Kidney glomerular epithelial cell (primary cell): ENCODE data around the gene CTNNA3.
A peak's percentile ranks its signal among the peaks of the same experiment; 100 is the strongest.
"Not testable (repeated sequence)": the region's sequence is repeated elsewhere in the genome, so short reads cannot be mapped to it uniquely, and the experiment has no call there.

Experiments
- DNase-seq: peaks from one replicate; lab custom pipeline; 2025; lab: John Stamatoyannopoulos, UW

The CTNNA3 gene

GRCh38 chr10:67602268-67602950 is 93.6 kb downstream of the CTNNA3 start:
- DNase-seq, result peak; percentile 87

- no peak for DNase-seq
Observed at GRCh38 chr10:67599597-67599996, 96.4 kb downstream of the CTNNA3 start.

- no peak for DNase-seq
Observed at GRCh38 chr10:67596641-67597040, 99.4 kb downstream of the CTNNA3 start.

DNA sequence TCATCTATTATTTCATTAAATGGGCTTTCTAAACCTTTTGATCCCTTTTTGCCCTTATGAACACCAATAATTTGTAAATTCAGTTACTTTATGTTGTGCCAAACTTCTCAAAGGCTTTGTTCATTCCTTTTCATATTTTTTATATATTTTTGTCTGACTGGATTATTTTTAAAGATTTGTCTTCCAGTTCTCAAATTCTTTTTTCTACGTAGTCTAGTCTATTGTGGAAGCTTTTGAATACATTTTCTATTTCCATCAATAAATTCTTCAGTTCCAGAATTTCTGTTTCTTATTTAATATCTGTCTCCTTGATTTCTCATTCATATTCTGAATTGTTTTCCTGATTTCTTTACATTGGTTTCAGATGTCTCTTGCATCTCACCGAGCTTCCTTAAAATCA is 108.2 kb downstream of the CTNNA3 start:
- no peak for DNase-seq

GRCh38 chr10:67575532-67575931 is 120.5 kb downstream of the CTNNA3 start:
- DNase-seq, result no peak

- DNase-seq, result no peak
Observed at GRCh38 chr10:67573484-67573883, 122.5 kb downstream of the CTNNA3 start.

- no peak for DNase-seq
Observed at GRCh38 chr10:67571503-67571902, 124.5 kb downstream of the CTNNA3 start.

DNA sequence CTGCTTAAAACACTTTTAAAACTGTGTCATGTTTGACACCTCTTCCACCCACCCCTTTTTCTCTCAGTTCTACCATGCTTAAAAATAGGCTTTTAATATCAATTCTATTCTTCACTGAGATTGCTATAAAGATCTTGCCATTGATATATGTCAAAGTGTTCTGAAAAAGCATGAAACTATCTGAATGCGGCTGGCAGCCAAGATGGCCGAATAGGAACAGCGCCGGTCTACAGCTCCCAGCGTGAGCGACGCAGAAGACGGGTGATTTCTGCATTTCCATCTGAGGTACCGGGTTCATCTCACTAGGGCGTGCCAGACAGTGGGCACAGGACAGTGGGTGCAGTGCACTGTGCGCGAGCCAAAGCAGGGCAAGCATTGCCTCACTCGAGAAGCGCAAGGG is 137.7 kb downstream of the CTNNA3 start:
- DNase-seq, result not testable (repeated sequence)

- peak; percentile 22 for DNase-seq
Observed at GRCh38 chr10:67553254-67553653, 142.7 kb downstream of the CTNNA3 start.

GRCh38 chr10:67550838-67551402 is 145.1 kb downstream of the CTNNA3 start:
- DNase-seq, result no peak

GRCh38 chr10:67550046-67550445 is 145.9 kb downstream of the CTNNA3 start:
- DNase-seq, result no peak

- peak; percentile 45 for DNase-seq
Observed at GRCh38 chr10:67549390-67549789, 146.6 kb downstream of the CTNNA3 start.

DNA sequence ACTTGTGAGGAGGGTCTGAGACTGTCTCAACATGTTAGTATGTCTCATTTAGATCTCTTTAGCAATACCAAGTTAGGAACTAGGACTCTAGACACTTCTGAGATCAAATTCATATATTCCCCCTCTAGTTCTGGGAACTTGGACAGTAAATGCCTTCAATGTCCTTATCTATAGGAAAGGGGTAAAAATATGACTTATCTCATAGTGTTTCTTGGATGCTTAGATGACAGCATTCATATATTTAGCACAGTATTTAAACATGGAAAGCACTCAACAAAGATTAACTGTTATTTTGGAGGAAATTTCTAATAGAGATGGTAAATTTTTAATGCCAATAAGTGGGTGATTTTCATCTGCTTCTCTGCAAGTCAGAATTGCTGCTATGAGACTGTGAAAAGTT is 154.6 kb downstream of the CTNNA3 start:
- no peak for DNase-seq

- DNase-seq, result no peak
Observed at GRCh38 chr10:67539312-67539711, 156.7 kb downstream of the CTNNA3 start.

GRCh38 chr10:67537906-67538305 is 158.1 kb downstream of the CTNNA3 start:
- DNase-seq, result no peak

DNA sequence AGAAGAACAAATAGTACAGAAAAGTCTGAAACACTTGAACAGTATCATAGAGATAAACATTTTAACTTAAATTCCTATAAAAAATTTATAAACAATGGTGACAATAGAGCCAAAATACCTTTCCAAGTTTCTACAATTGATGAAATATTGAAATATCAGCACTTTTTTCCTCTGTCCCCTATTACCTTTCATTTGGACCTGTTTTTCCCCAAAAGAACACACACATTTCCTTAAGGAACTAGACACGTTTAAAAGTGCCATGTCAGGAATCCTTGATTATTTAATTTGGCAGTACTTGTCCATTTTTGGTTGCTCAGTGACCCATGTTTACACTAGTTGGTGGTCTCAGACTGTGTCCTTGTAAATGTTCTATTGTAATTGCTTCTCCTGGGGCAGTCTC is 162.6 kb downstream of the CTNNA3 start:
- DNase-seq, result no peak

DNA sequence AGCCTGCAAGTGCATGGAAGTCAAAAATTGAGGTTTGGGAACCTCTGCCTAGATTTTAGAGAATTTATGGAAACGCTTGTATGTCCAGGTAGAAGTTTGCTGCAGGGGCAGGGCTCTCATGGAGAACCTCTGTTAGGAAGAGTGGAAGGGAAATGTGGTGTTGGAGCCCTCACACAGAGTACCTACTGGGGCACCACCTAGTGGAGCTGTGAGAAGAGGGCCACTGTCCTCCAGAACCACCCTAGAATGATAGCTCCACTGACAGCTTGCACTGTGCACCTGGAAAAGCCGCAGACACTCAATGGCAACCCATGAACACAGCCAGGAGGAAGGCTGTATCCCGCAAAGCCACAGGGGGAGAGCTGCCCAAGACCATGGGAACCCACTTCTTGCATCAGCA is 165.0 kb downstream of the CTNNA3 start:
- not testable (repeated sequence) for DNase-seq

- no peak for DNase-seq
Observed at GRCh38 chr10:67527351-67527750, 168.6 kb downstream of the CTNNA3 start.

DNA sequence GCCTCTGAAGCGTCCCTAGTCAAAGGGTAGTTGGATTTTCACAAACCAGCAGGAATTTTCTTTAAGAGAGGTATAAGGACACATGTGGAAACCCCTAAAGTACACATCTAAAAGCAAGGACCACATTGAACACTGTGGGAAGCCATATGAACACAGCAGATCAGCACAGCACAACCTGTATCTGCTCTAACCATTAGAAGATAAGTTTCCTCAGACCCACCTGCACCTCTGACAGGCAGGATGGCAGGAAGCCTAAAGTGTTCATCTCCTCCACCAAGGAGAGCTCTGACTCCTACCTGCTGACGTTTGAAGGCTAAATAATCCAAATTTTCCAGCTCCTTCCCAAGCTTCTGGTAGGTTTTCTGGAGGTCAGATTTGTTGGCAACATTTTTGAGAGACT is 174.4 kb downstream of the CTNNA3 start:
- no peak for DNase-seq

GRCh38 chr10:67520924-67521520 is 175.0 kb downstream of the CTNNA3 start:
- DNase-seq, result peak; percentile 70

DNA sequence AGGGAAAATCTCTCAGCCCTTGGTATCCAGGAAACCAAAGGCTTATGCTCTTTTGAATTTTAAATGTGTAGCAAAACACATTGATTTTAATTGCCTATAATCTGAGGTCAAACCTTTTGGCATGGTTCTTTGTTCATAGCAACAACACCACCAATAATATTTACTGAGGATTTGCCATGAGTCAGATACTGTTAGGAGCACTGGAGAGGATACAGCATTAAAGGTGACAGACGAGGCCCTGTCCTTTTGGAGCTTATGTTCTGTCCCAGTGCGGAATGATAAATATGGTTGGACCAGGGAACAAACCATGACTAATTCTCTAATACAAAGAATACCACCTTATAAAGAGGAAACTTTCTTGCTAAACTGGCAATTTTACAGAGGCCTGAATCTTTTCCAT is 176.6 kb downstream of the CTNNA3 start:
- no peak for DNase-seq

GRCh38 chr10:67518756-67519155 is 177.2 kb downstream of the CTNNA3 start:
- DNase-seq, result no peak

GRCh38 chr10:67518043-67518442 is 178.0 kb downstream of the CTNNA3 start:
- DNase-seq, result no peak

- no peak for DNase-seq
Observed at GRCh38 chr10:67506757-67507091, 189.3 kb downstream of the CTNNA3 start.
